Motor neuron (in vitro differentiated cells): ENCODE measurements around the gene SLFN14. TPM values are rescaled to one million over a fixed set of nuclear protein-coding genes. Genes with fewer than 3 reads are reported as not detected.

ENCODE experiments used
- ATAC-seq, 8 experiments: fragments of 200-7000 bp; cut with Tn5 transposase; replicated peaks in 6 of 8; 2 replicates each; pipeline ENCODE4 v1.8.0; 2021; ENCODE audit warnings: mild to moderate bottlenecking in 8 of 8, moderate library complexity in 8 of 8
- H3K27ac ChIP-seq, 2 donors: fragments of 250-450 bp; sonication (Bioruptor Pico); 2 replicates each; pipeline ENCODE4 v1.9.0; 2021; ENCODE audit warnings: antibody characterized with exemption in 2 of 2, mild to moderate bottlenecking in 2 of 2, moderate library complexity in 1 of 2
- H3K4me1 ChIP-seq, 2 donors: fragments of 250-450 bp; sonication (Bioruptor Pico); replicated peaks in 1 of 2; 2 replicates each; pipeline ENCODE4 v1.6.1; 2021; ENCODE audit warnings: antibody characterized with exemption in 2 of 2, mild to moderate bottlenecking in 2 of 2, moderate library complexity in 1 of 2
- H3K4me3 ChIP-seq, 5 donors: fragments of 250-450 bp; sonication (Bioruptor Pico); 2 replicates each; pipeline ENCODE4 v1.9.0; 2021; ENCODE audit warnings: antibody characterized with exemption in 5 of 5, mild to moderate bottlenecking in 5 of 5, moderate library complexity in 4 of 5
- WGBS, 10 experiments: fragments of 450-650 bp; shearing (Covaris generic); methylation state at CpG; one replicate each; pipeline ENCODE4 v1.0.0; 2022; 5-methylcytosine and 5-hydroxymethylcytosine counted together
- in situ Hi-C, 9 experiments: fragments of 400-800 bp; cut with MboI; loops; one replicate each; pipeline ENCODE4 v1.15.0; 2021; ENCODE audit warnings: low sequenced_read_pairs in 9 of 9, low pct_unique_long_range_greater_than_20kb in 2 of 9; ENCODE audit not compliant: unreplicated experiment in 9 of 9
- total RNA-seq, 8 experiments: library from RNA; unstranded; fragments of 300-600 nt; gene quantifications; 2 replicates each; pipeline versions ENCODE4 v1.2.3 to v1.2.4, GENCODE V29; 2022

The SLFN14 gene
- under 1 TPM in 5 of 8 experiments, not detected in 3; 0.08 to 0.45 (median 0.10) TPM for total RNA-seq

- ATAC-seq: no peak
- Histone ChIP-seq H3K27ac (no peak within 1 kb of the TSS), H3K4me1 (no peaks in the 10 kb centered on the region), H3K4me3 (no peak within 1 kb of the TSS)
- in situ Hi-C loops: no loop called here
- WGBS, 10 experiments: 22 to 88% (median 50%) methylated on average over 1 to 3 of the region's 3 CpGs
Observed at GRCh38 chr17:35560703-35561102, at the start of gene SLFN14. Gene SLFN14, minus strand, starts transcription at chr17:35560819. Its CDS starts 2,757 bp downstream, at chr17:35558062.

- Histone ChIP-seq H3K27ac (no peak overlapping the region), H3K4me3 (no peak overlapping the region), H3K4me1 (no peaks in the 10 kb centered on the region)
- in situ Hi-C loops: loop anchor here in 3 of 9 experiments (25.0 kb wide), 1 partner anchor 127 kb away; the partner anchor contains the start of gene RASL10B (in 3 of the 3)
- 76 to 100% (median 100%) methylated on average over 1 to 4 of the region's 4 CpGs; no CpG with 5 or more reads in 1 of the 10 experiments for WGBS, 10 experiments
- ATAC-seq: no peak
Observed at GRCh38 chr17:35609831-35610230, 49.2 kb upstream of the SLFN14 start.

DNA sequence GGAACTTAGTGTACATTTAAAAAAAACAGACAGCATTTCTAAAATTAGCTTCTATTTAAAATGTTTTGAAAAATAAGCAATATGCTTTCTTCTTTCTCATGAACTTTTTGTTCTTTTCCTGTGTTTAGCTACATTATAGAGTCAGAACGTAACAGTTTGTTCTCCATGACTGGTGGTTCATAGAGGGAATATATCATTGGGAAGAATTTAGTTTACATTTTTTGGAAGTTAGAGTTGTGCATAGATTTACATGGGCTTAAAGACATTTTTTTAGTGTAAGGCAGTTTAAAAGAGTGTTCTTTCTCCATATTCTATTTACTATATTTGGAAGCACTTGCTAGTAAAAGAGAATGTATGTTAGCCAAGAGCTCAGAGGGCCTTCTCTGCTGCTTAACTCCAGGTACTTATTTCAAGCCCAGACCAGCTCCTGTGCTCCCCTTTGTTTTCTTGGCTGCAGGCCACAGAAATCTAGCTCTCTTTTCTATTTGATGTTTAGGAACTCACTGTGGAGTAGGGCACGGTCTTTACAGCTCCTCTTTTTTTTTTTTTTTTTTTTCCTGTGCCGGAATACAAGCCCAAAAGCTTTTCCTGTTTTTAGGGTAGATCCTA, 46.7 kb upstream of the SLFN14 start:
- ATAC-seq: no peak
- Histone ChIP-seq H3K27ac (no peak overlapping the region), H3K4me3 (no peak overlapping the region), H3K4me1 (no peaks in the 10 kb centered on the region)
- in situ Hi-C loops: loop anchor here in 3 of 9 experiments (25.0 kb wide), 1 partner anchor 130 kb away; the partner anchor contains the start of gene RASL10B (in 3 of the 3)
- 40 to 100% (median 88%) methylated on average over 1 to 3 of the region's 3 CpGs; no CpG with 5 or more reads in 1 of the 10 experiments for WGBS, 10 experiments

GRCh38 chr17:35605678-35606077, 45.1 kb upstream of the SLFN14 start:
- Histone ChIP-seq H3K4me3 (no peak overlapping the region), H3K27ac (no peak overlapping the region), H3K4me1 (no peaks in the 10 kb centered on the region)
- in situ Hi-C loops: loop anchor here in 3 of 9 experiments (25.0 kb wide), 1 partner anchor 132 kb away; the partner anchor contains the start of gene RASL10B (in 3 of the 3)
- ATAC-seq: peak in 3 of 8 experiments; percentile 59 to 98 (median 97)
- 0 to 100% (median 90%) methylated on average over 1 to 2 of the region's 2 CpGs; no CpG with 5 or more reads in 1 of the 10 experiments for WGBS, 10 experiments

DNA sequence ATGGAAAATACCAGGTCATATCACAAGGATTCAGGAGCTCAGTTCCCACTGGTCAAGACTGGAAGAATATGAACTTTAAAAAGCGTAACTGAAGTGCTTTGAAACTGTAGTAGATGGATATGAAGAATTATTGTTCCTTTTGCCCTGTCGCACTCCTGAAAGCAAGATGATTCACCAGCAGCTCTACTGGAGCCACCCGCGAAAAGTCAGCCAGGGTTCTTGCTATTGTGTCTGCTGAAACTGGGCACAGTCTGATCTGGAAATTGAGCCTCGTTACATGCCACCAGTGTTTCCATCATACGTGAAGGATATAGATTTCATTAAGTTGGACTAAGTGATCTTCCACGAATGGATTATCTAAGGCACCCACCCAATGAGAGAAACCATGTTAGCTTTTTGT, 43.1 kb upstream of the SLFN14 start:
- in situ Hi-C loops: loop anchor here in 3 of 9 experiments (25.0 kb wide), 1 partner anchor 134 kb away; the partner anchor contains the start of gene RASL10B (in 3 of the 3)

GRCh38 chr17:35597604-35598003, 37.0 kb upstream of the SLFN14 start:
- no peaks in the 10 kb centered on the region for H3K4me1 ChIP-seq
- in situ Hi-C loops: no loop called here
- H3K4me3 ChIP-seq: no peak overlapping the region
- ATAC-seq: no peak
- WGBS, 10 experiments: 60 to 96% (median 84%) methylated on average over 1 to 5 of the region's 5 CpGs
- no peak overlapping the region for H3K27ac ChIP-seq

More for the DNA sequence above, 43.1 kb upstream of the SLFN14 start:
- H3K27ac ChIP-seq: no peak overlapping the region
- 82 to 100% (median 100%) methylated on average over 1 to 7 of the region's 7 CpGs; no CpG with 5 or more reads in 1 of the 10 experiments for WGBS, 10 experiments
- H3K4me1 ChIP-seq: no peaks in the 10 kb centered on the region
- H3K4me3 ChIP-seq: no peak overlapping the region
- ATAC-seq: no peak

DNA sequence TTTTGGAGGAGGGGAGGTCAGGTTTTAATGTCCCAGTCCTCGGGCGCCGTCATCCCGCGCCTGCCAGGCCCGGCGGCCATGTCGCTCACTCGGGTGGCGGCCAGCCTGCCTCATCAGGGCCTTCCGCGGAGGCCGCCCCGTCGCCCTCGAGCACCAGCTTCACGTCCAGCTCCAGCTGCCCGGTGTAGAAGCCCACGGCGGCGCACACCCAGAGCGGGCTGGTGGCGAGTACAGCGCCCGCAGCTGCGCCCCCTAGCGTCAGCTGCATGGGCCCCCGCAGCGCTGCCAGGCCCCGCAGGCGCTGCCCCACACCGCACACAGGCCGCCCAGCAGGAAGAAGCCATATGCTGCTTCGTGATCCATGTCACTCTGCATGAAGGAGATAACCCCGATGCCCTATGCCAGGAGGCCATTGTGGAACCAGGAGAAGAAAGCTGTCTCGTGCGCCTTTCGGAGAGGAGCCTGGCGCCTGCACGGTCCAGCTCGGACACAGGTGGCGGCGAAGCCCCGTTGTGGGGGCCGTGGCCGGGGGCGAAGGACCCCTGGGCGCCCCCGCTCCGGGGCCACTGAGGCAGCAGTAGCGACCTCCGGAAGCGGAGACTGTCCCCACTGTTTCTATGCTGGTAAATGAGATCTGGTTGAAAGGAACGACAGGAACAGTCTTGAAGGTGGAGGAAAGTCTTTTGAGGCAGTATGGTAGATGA, 36.1 kb upstream of the SLFN14 start:
- in situ Hi-C loops: no loop called here
- peak in 1 of 8 experiments; percentile 18 for ATAC-seq
- Histone ChIP-seq H3K4me3 (no peak overlapping the region), H3K27ac (no peak overlapping the region), H3K4me1 (no peaks in the 10 kb centered on the region)
- WGBS, 10 experiments: 60 to 100% (median 96%) methylated on average over 1 to 17 of the region's 54 CpGs; no CpG with 5 or more reads in 2 of the 10 experiments

- ATAC-seq: no peak
- H3K27ac ChIP-seq: no peak overlapping the region
- 80 to 100% (median 87%) methylated on average over 1 to 4 of the region's 4 CpGs; no CpG with 5 or more reads in 1 of the 10 experiments for WGBS, 10 experiments
- H3K4me1 ChIP-seq: no peaks in the 10 kb centered on the region
- in situ Hi-C loops: no loop called here
- no peak overlapping the region for H3K4me3 ChIP-seq
Observed at GRCh38 chr17:35596072-35596471, 35.5 kb upstream of the SLFN14 start.

GRCh38 chr17:35588196-35588920, 27.7 kb upstream of the SLFN14 start:
- H3K4me1 ChIP-seq: peaks cover 6 to 31% of the 10 kb centered on the region in 2 donors
- H3K4me3 ChIP-seq: peak overlapping the region; percentile 52 to 98 (median 80)
- in situ Hi-C loops: no loop called here
- H3K27ac ChIP-seq: peak overlapping the region in 1 of 2 donors; percentile 96
- no peak for ATAC-seq
- WGBS, 10 experiments: 10 to 86% (median 59%) methylated on average over 3 to 12 of the region's 12 CpGs

DNA sequence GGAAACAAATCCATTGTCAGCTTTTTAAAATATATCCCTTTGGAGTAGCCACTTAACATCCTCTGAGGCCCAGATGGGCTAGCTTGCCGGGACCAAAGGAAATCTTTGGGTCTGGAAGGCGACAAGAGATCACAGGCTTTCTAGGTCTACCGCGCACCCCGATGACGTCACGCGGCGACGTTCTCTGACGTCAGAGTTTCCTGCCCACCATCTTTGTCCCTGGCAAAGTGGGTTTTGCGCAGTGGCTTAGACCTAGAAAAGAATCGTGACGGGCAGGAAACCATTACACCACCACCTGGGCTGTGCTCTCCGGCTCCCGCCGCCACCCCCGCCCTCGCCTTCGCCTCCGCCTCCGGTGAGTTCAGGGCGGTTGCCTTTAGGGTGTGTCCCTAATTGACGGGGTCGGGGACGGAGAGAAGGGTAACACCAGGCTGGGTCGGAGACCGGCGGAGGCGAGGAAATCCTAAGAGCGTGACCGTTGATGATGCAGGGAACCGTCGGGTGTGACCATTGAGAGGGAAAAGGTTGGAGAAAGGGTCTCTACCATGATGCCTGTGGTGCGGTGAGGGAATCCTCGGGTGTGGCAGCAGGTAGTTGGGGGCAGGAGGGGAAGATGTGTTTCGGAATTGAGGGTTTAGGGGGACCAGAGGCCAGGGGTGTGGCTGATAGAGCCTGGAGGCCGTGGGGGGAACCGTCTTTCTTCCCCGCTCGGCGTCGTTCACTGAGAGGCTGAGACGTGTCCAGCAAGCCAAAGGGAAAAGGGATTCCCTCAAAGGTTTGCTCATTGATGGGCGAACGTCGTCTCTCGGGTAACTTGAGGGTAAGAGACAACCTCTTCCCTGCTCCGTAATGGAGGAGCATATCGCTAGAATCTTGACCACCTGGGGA, 26.7 kb upstream of the SLFN14 start, which contains the start of gene AP2B1:
Gene AP2B1, plus strand, starts transcription at position 249 of the 888 bp plus-strand sequence. CDS start 6,709 bp downstream, outside the sequence.
- in situ Hi-C loops: no loop called here
- peaks cover 6 to 31% of the 10 kb centered on the region in 2 donors for H3K4me1 ChIP-seq
- peak within 1 kb of the TSS; percentile 87 to 96 for H3K27ac ChIP-seq
- peak within 1 kb of the TSS; percentile 52 to 98 (median 80) for H3K4me3 ChIP-seq
- 0 to 4% (median 0%) methylated on average over 1 to 14 of the region's 50 CpGs; no CpG with 5 or more reads in 2 of the 10 experiments for WGBS, 10 experiments
- peak; percentile 87 to 94 (median 92) for ATAC-seq

DNA sequence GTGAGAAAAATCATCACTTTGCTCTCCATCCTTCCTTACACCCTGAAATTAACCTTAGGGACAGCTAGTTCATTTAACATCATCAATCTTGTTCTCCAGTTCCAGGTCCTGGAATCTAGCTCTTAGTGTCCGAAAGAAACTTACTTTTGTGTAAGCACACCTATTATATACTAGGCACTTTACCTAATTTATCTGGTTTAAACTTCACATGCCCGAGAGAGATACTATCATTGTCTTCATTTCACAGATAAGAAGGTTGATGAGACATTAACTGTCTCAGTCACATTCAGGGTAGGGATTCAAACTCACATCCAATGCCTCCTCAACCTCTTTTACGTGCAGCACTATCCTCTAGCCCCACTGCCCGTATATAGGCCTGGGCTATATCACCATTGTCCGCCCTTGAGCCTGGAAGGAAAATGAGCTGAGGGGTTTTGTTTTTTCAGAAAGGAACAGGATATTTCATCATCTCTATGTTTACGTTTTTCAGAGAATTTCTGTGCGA, 26.0 kb upstream of the SLFN14 start:
- ATAC-seq: peak; percentile 1 to 29 (median 7)
- in situ Hi-C loops: no loop called here

More for the DNA sequence above, 26.0 kb upstream of the SLFN14 start:
- peaks cover 6 to 31% of the 10 kb centered on the region in 2 donors for H3K4me1 ChIP-seq
- WGBS, 10 experiments: 16 to 100% (median 31%) methylated on average over 1 to 7 of the region's 7 CpGs; no CpG with 5 or more reads in 1 of the 10 experiments
- peak overlapping the region; percentile 52 to 98 (median 80) for H3K4me3 ChIP-seq
- peak overlapping the region; percentile 87 to 96 for H3K27ac ChIP-seq
